ENCODE results near the gene PPP6C.
"Not testable (repeated sequence)": the region's sequence is repeated elsewhere in the genome, so short reads cannot be mapped to it uniquely, and the experiment has no call there.

The PPP6C gene

GRCh38 chr9:125121146-125121545 lies 68.5 kb downstream of the PPP6C start:
- TF ChIP-seq CTCF (conservative IDR thresholded peaks at IDR 0.05; ENCODE audit: control insufficient read depth, insufficient read depth, low read depth, low read length) = no peak
- no peak overlapping the region for H3K4me3 ChIP-seq (ENCODE audit: control insufficient read depth, low read depth, low read length)
- no peak for DNase-seq (ENCODE audit: low read depth)

- no peak overlapping the region for H3K4me3 ChIP-seq (ENCODE audit: control insufficient read depth, low read depth, low read length)
- DNase-seq (ENCODE audit: low read depth) = peak; percentile 52
These were observed 69.8 kb downstream of the PPP6C start for GRCh38 chr9:125119643-125120286.

GRCh38 chr9:125118696-125119095 lies 70.9 kb downstream of the PPP6C start:
- not testable (repeated sequence) for DNase-seq (ENCODE audit: low read depth); H3K4me3 ChIP-seq (ENCODE audit: control insufficient read depth, low read depth, low read length)

More at GRCh38 chr9:125119643-125120286, 69.8 kb downstream of the PPP6C start:
- TF ChIP-seq CTCF (conservative IDR thresholded peaks at IDR 0.05; ENCODE audit: control insufficient read depth, insufficient read depth, low read depth, low read length) = peak; percentile 19

GRCh38 chr9:125114503-125114902 lies 75.1 kb downstream of the PPP6C start:
- DNase-seq (ENCODE audit: low read depth); H3K4me3 ChIP-seq (ENCODE audit: control insufficient read depth, low read depth, low read length): not testable (repeated sequence)

- H3K4me3 ChIP-seq (ENCODE audit: control insufficient read depth, low read depth, low read length) = no peak overlapping the region
- TF ChIP-seq CTCF (conservative IDR thresholded peaks at IDR 0.05; ENCODE audit: control insufficient read depth, insufficient read depth, low read depth, low read length) = no peak
- DNase-seq (ENCODE audit: low read depth) = no peak
These were observed 79.1 kb downstream of the PPP6C start for GRCh38 chr9:125110464-125110863.

- DNase-seq (ENCODE audit: low read depth); H3K4me3 ChIP-seq (ENCODE audit: control insufficient read depth, low read depth, low read length): not testable (repeated sequence)
These were observed 81.1 kb downstream of the PPP6C start for GRCh38 chr9:125108541-125108940.

- DNase-seq (ENCODE audit: low read depth) = peak; percentile 41
- H3K4me3 ChIP-seq (ENCODE audit: control insufficient read depth, low read depth, low read length) = no peak overlapping the region
- TF ChIP-seq CTCF (conservative IDR thresholded peaks at IDR 0.05; ENCODE audit: control insufficient read depth, insufficient read depth, low read depth, low read length) = no peak
These were observed 83.2 kb downstream of the PPP6C start for GRCh38 chr9:125106285-125106893.

- TF ChIP-seq CTCF (conservative IDR thresholded peaks at IDR 0.05; ENCODE audit: control insufficient read depth, insufficient read depth, low read depth, low read length) = no peak
- no peak for DNase-seq (ENCODE audit: low read depth)
- H3K4me3 ChIP-seq (ENCODE audit: control insufficient read depth, low read depth, low read length) = no peak overlapping the region
These were observed 85.7 kb downstream of the PPP6C start for GRCh38 chr9:125103770-125104460.

All from fibroblast of mammary gland (primary cell).